ENCODE measurements around the gene IMPG1.

- no peak for TF ChIP-seq CTCF (IDR thresholded peaks at IDR 0.05)
- TF ChIP-seq ESRRA (CRISPR knock-in tag; IDR thresholded peaks at IDR 0.05; ENCODE audit: borderline replicate concordance) = no peak
- no peak for TF ChIP-seq MAX (CRISPR knock-in tag; IDR thresholded peaks at IDR 0.05)
- TF ChIP-seq CREB1 (CRISPR knock-in tag; IDR thresholded peaks at IDR 0.05) = no peak
These were observed 131.9 kb downstream of the IMPG1 start for GRCh38 chr6:75940564-75940963.
